Right lobe of liver (tissue), 4 donors: ENCODE results near the gene YAP1.

Source experiments
- POLR2A ChIP-seq: fragments of 450-650 bp; IDR thresholded peaks from one replicate; pipeline ENCODE4 v1.6.1; 2017; ENCODE audit warnings: antibody characterized with exemption, mild to moderate bottlenecking
- TF ChIP-seq, protein P1 (sequence below), 4 donors: fragments of 200-600 bp in 3 of 4; fragments of 450-650 bp in 1 of 4; IDR thresholded peaks; one replicate each; pipeline versions ENCODE4 v1.5.1 to v1.8.0; 2016 to 2022; ENCODE audit warnings: antibody characterized with exemption in 4 of 4, mild to moderate bottlenecking in 2 of 4
- donor health status: DM: no; HTN: no; CAD: no.
- donor health status: DM: no; HTN: no; CAD: no.
- donor health status: DM: no; HTN: yes; CAD: no.

DNA sequence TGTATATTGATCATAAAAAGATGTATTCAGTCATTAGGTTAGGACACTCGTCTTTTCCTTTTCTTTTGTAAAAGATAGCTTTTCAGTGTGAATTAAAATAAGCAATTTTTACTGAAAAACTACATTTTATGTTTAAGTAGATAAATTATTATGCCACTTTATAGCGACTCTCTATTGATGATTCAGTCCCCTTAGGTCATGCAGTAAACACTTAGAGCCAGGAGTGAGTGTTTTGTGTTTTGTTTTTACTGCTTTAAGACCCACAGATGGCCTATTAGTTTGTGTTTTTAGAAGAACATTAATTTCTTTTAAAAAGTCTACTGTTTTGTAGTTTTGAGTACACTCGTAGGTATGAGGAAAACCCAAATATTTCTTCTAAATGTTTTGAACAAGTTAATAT is 86.6 kb downstream of the YAP1 start:
- TF ChIP-seq POLR2A = no peak
- TF ChIP-seq, protein P1, sequence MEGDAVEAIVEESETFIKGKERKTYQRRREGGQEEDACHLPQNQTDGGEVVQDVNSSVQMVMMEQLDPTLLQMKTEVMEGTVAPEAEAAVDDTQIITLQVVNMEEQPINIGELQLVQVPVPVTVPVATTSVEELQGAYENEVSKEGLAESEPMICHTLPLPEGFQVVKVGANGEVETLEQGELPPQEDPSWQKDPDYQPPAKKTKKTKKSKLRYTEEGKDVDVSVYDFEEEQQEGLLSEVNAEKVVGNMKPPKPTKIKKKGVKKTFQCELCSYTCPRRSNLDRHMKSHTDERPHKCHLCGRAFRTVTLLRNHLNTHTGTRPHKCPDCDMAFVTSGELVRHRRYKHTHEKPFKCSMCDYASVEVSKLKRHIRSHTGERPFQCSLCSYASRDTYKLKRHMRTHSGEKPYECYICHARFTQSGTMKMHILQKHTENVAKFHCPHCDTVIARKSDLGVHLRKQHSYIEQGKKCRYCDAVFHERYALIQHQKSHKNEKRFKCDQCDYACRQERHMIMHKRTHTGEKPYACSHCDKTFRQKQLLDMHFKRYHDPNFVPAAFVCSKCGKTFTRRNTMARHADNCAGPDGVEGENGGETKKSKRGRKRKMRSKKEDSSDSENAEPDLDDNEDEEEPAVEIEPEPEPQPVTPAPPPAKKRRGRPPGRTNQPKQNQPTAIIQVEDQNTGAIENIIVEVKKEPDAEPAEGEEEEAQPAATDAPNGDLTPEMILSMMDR (IDR thresholded peaks at IDR 0.05) = no peak
